CD4-positive, alpha-beta T cell (primary cell): ENCODE measurements around the gene RTN4RL1. TPM values are rescaled to one million over a fixed set of nuclear protein-coding genes. Genes with fewer than 3 reads are reported as not detected.

Source experiments
- ATAC-seq: fragments of 200-7000 bp; cut with Tn5 transposase; one replicate; pipeline ENCODE4 v1.10.0; 2022; ENCODE audit warnings: mild to moderate bottlenecking; ENCODE audit not compliant: poor library complexity
- CTCF ChIA-PET: fragments of 350-600 bp; sonication (Branson Sonifier 250); formaldehyde crosslinking; loops from one replicate; lab custom pipeline; 2021; ENCODE audit warnings: antibody characterized with exemption, inconsistent platforms; lab: Charles Lee
- POLR2A ChIA-PET: fragments of 350-600 bp; sonication (Branson Sonifier 250); formaldehyde crosslinking; loops from one replicate; lab custom pipeline; 2021; ENCODE audit warnings: antibody characterized with exemption, inconsistent platforms; lab: Charles Lee
- DNase-seq, 14 experiments: peaks; one replicate each; pipeline ENCODE4 v3.0.0-alpha.2; 2013 to 2020; ENCODE audit warnings: mixed read lengths in 2 of 14
- H3K27ac ChIP-seq, 2 donors: one replicate each; pipeline versions ENCODE4 v1.5.1 to v1.7.0; 2013; ENCODE audit warnings: low read length in 2 of 2, low read depth in 1 of 2, mild to moderate bottlenecking in 1 of 2
- H3K27me3 ChIP-seq, 2 experiments: 1 replicate in 1 of 2; 2 replicates in 1 of 2; pipeline versions ENCODE4 v1.6.1 to v1.7.0; 2013; ENCODE audit warnings: low read length in 2 of 2, control low read depth in 1 of 2, mild to moderate bottlenecking in 1 of 2, moderate library complexity in 1 of 2; ENCODE audit not compliant: insufficient read depth in 2 of 2, control insufficient read depth in 1 of 2
- H3K36me3 ChIP-seq: one replicate; pipeline ENCODE4 v1.6.1; 2013; ENCODE audit warnings: low read length, control low read depth; ENCODE audit not compliant: insufficient read depth
- H3K4me1 ChIP-seq: one replicate; pipeline ENCODE4 v1.6.1; 2013; ENCODE audit warnings: low read length, control low read depth; ENCODE audit not compliant: insufficient read depth
- H3K4me3 ChIP-seq: one replicate; pipeline ENCODE4 v1.5.1; 2013; ENCODE audit warnings: mild to moderate bottlenecking, low read length, moderate library complexity
- H3K9me3 ChIP-seq, 2 experiments: 1 replicate in 1 of 2; 2 replicates in 1 of 2; pipeline versions ENCODE4 v1.6.1 to v1.7.0; 2013; ENCODE audit warnings: low read length in 2 of 2, mild to moderate bottlenecking in 2 of 2, control low read depth in 1 of 2, moderate library complexity in 1 of 2; ENCODE audit not compliant: control insufficient read depth in 1 of 2, insufficient read depth in 1 of 2
- H3K27ac Mint-ChIP-seq: one replicate; pipeline ENCODE4 v1.8.0; 2020; ENCODE audit warnings: mixed read lengths
- H3K27me3 Mint-ChIP-seq: one replicate; pipeline ENCODE4 v1.8.0; 2021; ENCODE audit warnings: mixed read lengths
- H3K36me3 Mint-ChIP-seq: one replicate; pipeline ENCODE4 v1.8.0; 2021; ENCODE audit warnings: low read depth, mixed read lengths
- H3K4me1 Mint-ChIP-seq: one replicate; pipeline ENCODE4 v1.8.0; 2021; ENCODE audit warnings: low read depth, mixed read lengths
- H3K4me3 Mint-ChIP-seq: one replicate; pipeline ENCODE4 v1.8.0; 2020; ENCODE audit warnings: mild to moderate bottlenecking, mixed read lengths
- H3K9me3 Mint-ChIP-seq: one replicate; pipeline ENCODE4 v1.8.0; 2020; ENCODE audit warnings: mixed read lengths
- intact Hi-C, 2 experiments: fragments of 100-400 bp; cut with DNase I in 1 of 2; cut with micrococcal nuclease in 1 of 2; formaldehyde crosslinking; loops; one replicate each; pipeline versions ENCODE4 v1.15.1 to v1.9.0; 2023 to 2025; cut with DNase I, micrococcal nuclease
- total RNA-seq, 174 experiments: library from RNA in 2 of 174; stranded (reverse) in 2 of 174; gene quantifications; one replicate each; pipeline ENCODE4 v1.2.3 and lab custom pipeline; 2021 to 2026
- TF ChIP-seq, protein P1 (sequence below): fragments of 200-600 bp; IDR thresholded peaks from one replicate; pipeline ENCODE4 v1.8.0; 2022; ENCODE audit warnings: antibody characterized with exemption, mild to moderate bottlenecking

The RTN4RL1 gene
- total RNA-seq, 2 experiments from 2014 or later = 0.06 to 0.11 TPM

GRCh38 chr17:2071024-2071385 is 45.9 kb upstream of the RTN4RL1 start:
- CTCF ChIA-PET = interaction anchor here (1.1 kb wide), 1 partner anchor 174 kb away, joined by 3 read pairs; no protein-coding TSS in a partner anchor
- no peak for DNase-seq
- H3K27me3 ChIP-seq = no peaks in the 10 kb centered on the region
- no peak overlapping the region for H3K4me3 Mint-ChIP-seq
- peak overlapping the region; percentile 12 for H3K27ac Mint-ChIP-seq
- no peak overlapping the region for H3K4me3 ChIP-seq
- H3K27me3 Mint-ChIP-seq = peaks cover 3% of the 10 kb centered on the region
- H3K4me1 Mint-ChIP-seq = peaks cover 4% of the 10 kb centered on the region
- no peak for ATAC-seq
- POLR2A ChIA-PET = no interaction called here
- peaks cover 42% of the 10 kb centered on the region for H3K4me1 ChIP-seq
- intact Hi-C loops = no loop called here
- peaks cover 75% of the 10 kb centered on the region for H3K36me3 Mint-ChIP-seq
- no peaks in the 10 kb centered on the region for H3K9me3 ChIP-seq
- H3K36me3 ChIP-seq = peaks cover 59% of the 10 kb centered on the region
- no peaks in the 10 kb centered on the region for H3K9me3 Mint-ChIP-seq
- TF ChIP-seq, protein P1, sequence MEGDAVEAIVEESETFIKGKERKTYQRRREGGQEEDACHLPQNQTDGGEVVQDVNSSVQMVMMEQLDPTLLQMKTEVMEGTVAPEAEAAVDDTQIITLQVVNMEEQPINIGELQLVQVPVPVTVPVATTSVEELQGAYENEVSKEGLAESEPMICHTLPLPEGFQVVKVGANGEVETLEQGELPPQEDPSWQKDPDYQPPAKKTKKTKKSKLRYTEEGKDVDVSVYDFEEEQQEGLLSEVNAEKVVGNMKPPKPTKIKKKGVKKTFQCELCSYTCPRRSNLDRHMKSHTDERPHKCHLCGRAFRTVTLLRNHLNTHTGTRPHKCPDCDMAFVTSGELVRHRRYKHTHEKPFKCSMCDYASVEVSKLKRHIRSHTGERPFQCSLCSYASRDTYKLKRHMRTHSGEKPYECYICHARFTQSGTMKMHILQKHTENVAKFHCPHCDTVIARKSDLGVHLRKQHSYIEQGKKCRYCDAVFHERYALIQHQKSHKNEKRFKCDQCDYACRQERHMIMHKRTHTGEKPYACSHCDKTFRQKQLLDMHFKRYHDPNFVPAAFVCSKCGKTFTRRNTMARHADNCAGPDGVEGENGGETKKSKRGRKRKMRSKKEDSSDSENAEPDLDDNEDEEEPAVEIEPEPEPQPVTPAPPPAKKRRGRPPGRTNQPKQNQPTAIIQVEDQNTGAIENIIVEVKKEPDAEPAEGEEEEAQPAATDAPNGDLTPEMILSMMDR = no peak
- H3K27ac ChIP-seq = no peak overlapping the region

DNA sequence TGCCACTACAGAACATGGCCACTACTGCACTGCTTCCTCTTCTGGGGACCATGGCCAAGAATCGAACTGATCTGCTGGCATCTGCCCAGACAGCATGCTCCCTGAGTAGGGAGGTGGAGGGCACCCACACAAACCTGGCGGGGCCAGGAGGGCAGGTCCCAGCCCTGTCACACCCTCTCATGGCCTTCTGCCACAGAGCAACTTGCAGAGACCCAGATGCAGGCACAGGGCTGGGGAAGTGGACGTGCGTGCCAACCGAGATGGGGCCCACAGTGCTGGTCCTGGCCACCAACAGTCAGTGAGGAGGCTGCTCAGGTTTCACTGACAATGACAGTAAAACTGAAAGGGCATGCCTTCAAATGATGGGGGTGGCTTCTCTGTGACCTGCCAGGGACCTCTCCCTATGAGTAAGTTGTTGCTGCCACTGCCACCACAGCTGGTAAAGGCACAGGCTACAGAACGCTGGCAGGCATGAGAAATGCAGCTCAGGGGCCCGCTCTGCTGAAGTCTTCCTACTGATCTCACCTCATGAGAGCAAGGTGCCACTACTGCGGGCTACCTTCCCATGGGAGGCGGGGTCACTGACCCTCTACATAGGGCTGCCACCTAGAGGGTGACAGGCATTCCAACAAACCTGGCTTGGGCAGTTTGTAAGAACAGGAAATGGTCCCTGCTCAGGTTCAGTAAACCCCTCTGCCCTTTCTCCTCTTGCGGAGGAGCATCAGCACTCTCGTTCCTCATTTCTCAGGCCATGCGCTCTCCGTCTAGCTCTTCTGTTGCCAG is 45.3 kb upstream of the RTN4RL1 start:
- Histone ChIP-seq H3K4me1 (peaks cover 38% of the 10 kb centered on the region), H3K27me3 (no peaks in the 10 kb centered on the region), H3K9me3 (no peaks in the 10 kb centered on the region), H3K36me3 (peaks cover 60% of the 10 kb centered on the region), H3K27ac (no peak overlapping the region), H3K4me3 (no peak overlapping the region)
- ChIA-PET POLR2A (no interaction called here), CTCF (interaction anchor here (1.1 to 1.8 kb wide), 2 partner anchors 13 to 174 kb away, joined by 3 to 9 read pairs; no protein-coding TSS in a partner anchor)
- Mint-ChIP-seq H3K27ac (peak overlapping the region; percentile 12), H3K27me3 (peaks cover 5% of the 10 kb centered on the region), H3K36me3 (peaks cover 79% of the 10 kb centered on the region), H3K9me3 (no peaks in the 10 kb centered on the region), H3K4me3 (no peak overlapping the region), H3K4me1 (peaks cover 4% of the 10 kb centered on the region)
- intact Hi-C loops = no loop called here
- peak; percentile 69 for ATAC-seq
- TF ChIP-seq, protein P1 = no peak
- peak in 1 of 14 experiments; percentile 42 for DNase-seq

GRCh38 chr17:2068519-2069051 is 43.5 kb upstream of the RTN4RL1 start:
- Histone ChIP-seq H3K27ac (no peak overlapping the region), H3K4me1 (peaks cover 48% of the 10 kb centered on the region), H3K36me3 (peaks cover 77% of the 10 kb centered on the region), H3K27me3 (no peaks in the 10 kb centered on the region), H3K4me3 (no peak overlapping the region), H3K9me3 (no peaks in the 10 kb centered on the region)
- TF ChIP-seq, protein P1 = no peak
- Mint-ChIP-seq H3K9me3 (no peaks in the 10 kb centered on the region), H3K36me3 (peaks cover 86% of the 10 kb centered on the region), H3K27ac (no peak overlapping the region), H3K4me1 (peaks cover 4% of the 10 kb centered on the region), H3K27me3 (peaks cover 15% of the 10 kb centered on the region), H3K4me3 (no peak overlapping the region)
- ATAC-seq (no peak), DNase-seq (no peak)
- CTCF ChIA-PET = interaction anchor here (1.8 kb wide), 1 partner anchor 11 kb away, joined by 9 read pairs; no protein-coding TSS in a partner anchor
- POLR2A ChIA-PET = no interaction called here
- intact Hi-C loops = no loop called here
